Cardiac muscle cell (in vitro differentiated cells and primary cell): ENCODE measurements around the gene SNX30. TPM values are rescaled to one million over a fixed set of nuclear protein-coding genes. Genes with fewer than 3 reads are reported as not detected.

Experiments
- DNase-seq, 2 donors: peaks; one replicate each; pipeline versions ENCODE4 v3.0.0 to v3.0.0-alpha.2; 2010 to 2017; ENCODE audit warnings: low read depth in 1 of 2, low spot score in 1 of 2
- H3K27ac ChIP-seq: fragments of 200-600 bp; sonication (generic); 2 replicates; pipeline ENCODE4 v1.5.1; 2016
- H3K27me3 ChIP-seq: fragments of 200-600 bp; sonication (generic); 2 replicates; pipeline ENCODE4 v1.6.0; 2016; ENCODE audit warnings: control low read depth
- H3K36me3 ChIP-seq: fragments of 200-600 bp; sonication (generic); 2 replicates; pipeline ENCODE4 v1.5.1; 2016; ENCODE audit warnings: control low read depth
- H3K4me1 ChIP-seq: fragments of 200-600 bp; sonication (generic); 2 replicates; pipeline ENCODE4 v1.8.1; 2017; ENCODE audit warnings: low read depth, mild to moderate bottlenecking, mixed run types
- H3K4me3 ChIP-seq: fragments of 200-600 bp; sonication (generic); 2 replicates; pipeline ENCODE4 v1.5.1; 2016; ENCODE audit warnings: mild to moderate bottlenecking
- H3K9me3 ChIP-seq: fragments of 200-600 bp; sonication (generic); 2 replicates; pipeline ENCODE4 v1.5.1; 2017; ENCODE audit warnings: low read depth, mild to moderate bottlenecking, control low read depth
- polyA plus RNA-seq: library from polyadenylated mRNA; unstranded; fragments of >200 nt; fragmentation: Nextera tagmentation; extraction: Ambion mirVana; gene quantifications from 2 replicates; pipeline ENCODE4 v1.2.1, GENCODE V29; 2016
- total RNA-seq: library from RNA; depleted of rRNA; stranded (reverse); fragments of >200 nt; gene quantifications from 2 replicates; pipeline ENCODE4 v1.2.3, GENCODE V29; 2016
- TF ChIP-seq, protein P1 (sequence below): IDR thresholded peaks from 2 replicates; pipeline ENCODE4 v1.5.1; 2012; ENCODE audit warnings: low read depth, mild to moderate bottlenecking, low read length

The SNX30 gene
- total and polyA plus RNA-seq, 2 experiments from 2014 or later, result 3.4 to 8.3 TPM

DNA sequence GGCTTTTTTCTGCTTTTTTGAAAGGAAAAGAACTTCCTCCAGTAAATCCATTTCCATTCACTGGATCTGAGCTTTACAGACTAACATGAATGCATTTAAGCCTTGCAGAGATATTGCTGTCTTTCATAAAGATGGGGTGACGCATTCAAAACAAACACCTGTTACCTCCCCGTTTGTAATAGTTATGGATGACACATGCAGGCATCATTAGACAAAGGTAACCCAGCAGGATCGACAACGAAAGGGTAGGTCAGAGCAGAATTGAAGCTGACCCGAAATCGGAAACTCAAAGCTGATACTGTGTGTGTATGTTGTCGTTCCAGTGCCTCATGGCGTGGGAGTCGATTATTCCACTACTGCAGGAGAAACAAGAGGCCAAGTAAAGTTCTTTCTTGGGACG is 117.9 kb downstream of the SNX30 start:
- H3K36me3 ChIP-seq, result no peaks in the 10 kb centered on the region
- no peak overlapping the region for H3K27ac ChIP-seq
- no peaks in the 10 kb centered on the region for H3K9me3 ChIP-seq
- no peak overlapping the region for H3K4me3 ChIP-seq
- TF ChIP-seq, protein P1, sequence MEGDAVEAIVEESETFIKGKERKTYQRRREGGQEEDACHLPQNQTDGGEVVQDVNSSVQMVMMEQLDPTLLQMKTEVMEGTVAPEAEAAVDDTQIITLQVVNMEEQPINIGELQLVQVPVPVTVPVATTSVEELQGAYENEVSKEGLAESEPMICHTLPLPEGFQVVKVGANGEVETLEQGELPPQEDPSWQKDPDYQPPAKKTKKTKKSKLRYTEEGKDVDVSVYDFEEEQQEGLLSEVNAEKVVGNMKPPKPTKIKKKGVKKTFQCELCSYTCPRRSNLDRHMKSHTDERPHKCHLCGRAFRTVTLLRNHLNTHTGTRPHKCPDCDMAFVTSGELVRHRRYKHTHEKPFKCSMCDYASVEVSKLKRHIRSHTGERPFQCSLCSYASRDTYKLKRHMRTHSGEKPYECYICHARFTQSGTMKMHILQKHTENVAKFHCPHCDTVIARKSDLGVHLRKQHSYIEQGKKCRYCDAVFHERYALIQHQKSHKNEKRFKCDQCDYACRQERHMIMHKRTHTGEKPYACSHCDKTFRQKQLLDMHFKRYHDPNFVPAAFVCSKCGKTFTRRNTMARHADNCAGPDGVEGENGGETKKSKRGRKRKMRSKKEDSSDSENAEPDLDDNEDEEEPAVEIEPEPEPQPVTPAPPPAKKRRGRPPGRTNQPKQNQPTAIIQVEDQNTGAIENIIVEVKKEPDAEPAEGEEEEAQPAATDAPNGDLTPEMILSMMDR, result no peak
- no peaks in the 10 kb centered on the region for H3K27me3 ChIP-seq
- DNase-seq, result no peak
- H3K4me1 ChIP-seq, result no peaks in the 10 kb centered on the region

DNA sequence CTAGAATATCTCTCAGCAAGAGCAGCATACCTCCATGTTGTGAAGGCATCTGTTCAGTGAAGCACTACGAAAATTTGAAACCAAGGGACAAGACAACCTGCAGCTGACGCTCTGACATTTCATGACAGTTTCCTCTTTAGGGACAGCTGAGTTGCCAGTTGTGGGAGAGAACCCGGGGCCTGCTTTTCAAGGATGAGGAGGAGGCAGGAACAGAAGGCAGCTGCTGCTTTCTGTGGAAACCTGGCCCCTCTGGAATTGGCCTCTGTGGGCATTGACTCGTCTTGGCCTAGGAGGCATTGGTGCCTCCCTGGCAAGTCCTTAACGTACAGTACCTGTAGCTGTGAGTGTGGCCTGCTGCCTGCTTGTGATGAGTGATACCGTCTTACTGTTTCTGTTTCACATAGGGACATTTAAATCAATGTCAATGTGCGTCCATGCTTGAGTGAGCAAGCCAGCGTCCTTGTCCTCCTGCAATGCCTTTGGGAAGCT is 118.5 kb downstream of the SNX30 start:
- no peaks in the 10 kb centered on the region for H3K27me3 ChIP-seq
- H3K4me1 ChIP-seq, result no peaks in the 10 kb centered on the region
- no peaks in the 10 kb centered on the region for H3K9me3 ChIP-seq
- no peak for DNase-seq
- no peak overlapping the region for H3K27ac ChIP-seq
- TF ChIP-seq, protein P1, result no peak
- H3K36me3 ChIP-seq, result no peaks in the 10 kb centered on the region
- no peak overlapping the region for H3K4me3 ChIP-seq

DNA sequence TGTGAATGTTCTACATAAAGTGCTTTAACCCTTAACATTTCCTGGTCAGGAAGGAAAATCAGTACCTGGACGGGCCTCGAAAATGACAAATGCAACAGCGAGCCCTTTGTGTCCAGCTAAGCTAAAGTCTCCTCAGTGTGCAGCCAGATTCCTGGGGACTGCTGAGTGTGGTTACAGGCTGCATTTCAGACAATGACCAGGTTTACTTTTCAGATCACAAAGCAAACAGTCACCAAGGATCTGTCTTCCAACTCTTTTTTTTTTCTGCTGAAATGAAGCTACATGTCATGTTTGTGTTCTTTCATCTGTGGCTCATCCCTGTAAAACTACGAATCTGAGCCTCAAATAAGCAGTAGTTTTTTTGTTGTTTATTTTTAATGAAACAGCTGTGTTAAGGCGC is 119.4 kb downstream of the SNX30 start:
- H3K27me3 ChIP-seq, result no peaks in the 10 kb centered on the region
- H3K27ac ChIP-seq, result no peak overlapping the region
- H3K9me3 ChIP-seq, result no peaks in the 10 kb centered on the region
- H3K4me3 ChIP-seq, result no peak overlapping the region
- TF ChIP-seq, protein P1, result no peak
- no peaks in the 10 kb centered on the region for H3K36me3 ChIP-seq
- no peak for DNase-seq
- no peaks in the 10 kb centered on the region for H3K4me1 ChIP-seq

DNA sequence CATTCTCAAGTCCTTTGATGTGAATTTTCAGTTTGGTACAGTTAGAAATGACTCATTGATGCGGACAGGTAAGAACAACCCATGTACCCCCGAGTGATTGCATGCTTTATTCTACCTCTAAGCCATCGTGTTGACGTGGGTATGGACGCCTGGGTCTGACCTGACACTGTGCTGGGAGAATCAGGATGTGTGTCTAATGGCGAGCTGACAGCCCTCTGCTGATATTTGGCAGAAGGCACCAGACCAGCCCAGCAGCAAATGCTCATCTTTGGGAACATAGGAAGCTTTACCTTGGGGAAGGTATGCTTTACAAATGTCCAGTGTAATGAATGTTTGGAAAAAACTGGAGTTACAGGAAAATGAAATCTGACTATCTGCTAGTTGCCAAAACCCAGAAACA is 120.0 kb downstream of the SNX30 start:
- H3K27me3 ChIP-seq, result no peaks in the 10 kb centered on the region
- no peaks in the 10 kb centered on the region for H3K36me3 ChIP-seq
- TF ChIP-seq, protein P1, result no peak

DNA sequence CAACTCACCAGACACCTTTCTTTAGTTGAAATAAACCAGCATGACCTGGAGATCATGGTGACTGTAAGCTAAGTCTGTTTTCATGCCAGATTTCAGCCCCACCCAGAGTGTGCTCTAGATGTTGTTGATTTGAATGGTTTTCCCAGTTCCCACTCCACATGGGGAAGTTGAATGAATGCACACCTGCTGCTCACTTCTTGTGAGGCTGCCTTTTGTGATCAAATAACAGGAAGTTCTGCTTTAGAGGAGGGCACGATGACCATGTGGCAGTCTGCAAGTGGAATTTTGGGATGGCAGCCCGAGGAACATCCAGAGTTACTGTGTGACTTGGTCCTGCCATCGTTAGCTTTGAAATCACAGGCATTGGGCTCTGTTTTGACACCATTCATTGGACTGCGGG is 121.5 kb downstream of the SNX30 start:
- TF ChIP-seq, protein P1, result no peak
- no peaks in the 10 kb centered on the region for H3K36me3 ChIP-seq
- DNase-seq, result no peak

More for the DNA sequence above, 120.0 kb downstream of the SNX30 start:
- Histone ChIP-seq H3K4me3 (no peak overlapping the region), H3K4me1 (no peaks in the 10 kb centered on the region), H3K27ac (no peak overlapping the region), H3K9me3 (no peaks in the 10 kb centered on the region)
- no peak for DNase-seq

DNA sequence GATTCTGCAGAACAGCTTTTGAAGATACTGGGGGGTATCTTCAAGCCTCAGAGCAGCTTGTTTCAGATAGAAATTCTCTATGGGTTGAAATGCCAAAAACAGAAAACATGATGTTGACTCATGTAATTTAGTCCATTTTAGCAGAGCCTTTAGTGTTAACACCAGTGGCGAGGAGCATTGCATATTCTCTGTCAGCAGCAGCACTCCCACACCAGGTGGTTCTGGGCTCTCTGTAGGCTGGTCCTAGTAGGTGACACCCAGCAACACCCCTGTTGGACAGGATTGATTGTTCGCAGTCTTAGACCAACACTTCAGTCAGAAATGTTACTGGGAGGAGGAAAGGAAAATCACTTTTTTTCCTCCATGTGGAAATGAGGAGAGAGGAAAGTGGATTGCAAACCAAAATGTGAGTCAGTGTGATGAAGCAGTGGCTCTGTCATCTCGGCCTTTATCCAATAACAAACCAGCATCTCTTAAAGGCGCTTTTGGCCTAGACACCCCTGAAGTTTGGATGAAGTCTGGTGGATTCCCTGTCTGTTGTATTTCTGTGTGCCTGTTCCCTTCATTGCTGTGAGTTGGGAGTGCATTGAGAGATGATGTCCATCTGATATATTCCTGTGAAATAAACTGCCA is 123.3 kb downstream of the SNX30 start:
- H3K27me3 ChIP-seq, result no peaks in the 10 kb centered on the region
- TF ChIP-seq, protein P1, result no peak
- H3K4me3 ChIP-seq, result no peak overlapping the region
- no peaks in the 10 kb centered on the region for H3K9me3 ChIP-seq
- no peak overlapping the region for H3K27ac ChIP-seq
- DNase-seq, result no peak
- no peaks in the 10 kb centered on the region for H3K4me1 ChIP-seq
- no peaks in the 10 kb centered on the region for H3K36me3 ChIP-seq

More for the DNA sequence above, 121.5 kb downstream of the SNX30 start:
- H3K4me1 ChIP-seq, result no peaks in the 10 kb centered on the region
- no peaks in the 10 kb centered on the region for H3K27me3 ChIP-seq
- no peaks in the 10 kb centered on the region for H3K9me3 ChIP-seq
- H3K4me3 ChIP-seq, result no peak overlapping the region
- H3K27ac ChIP-seq, result no peak overlapping the region
